Nephron (organoid): ENCODE results near the gene SF3B3.

ENCODE experiments used
- H3K27ac Mint-ChIP-seq, 3 experiments: 2 replicates each; pipeline ENCODE4 v1.8.0; 2020; ENCODE audit warnings: mixed read lengths in 3 of 3, mild to moderate bottlenecking in 2 of 3, moderate library complexity in 1 of 3
- H3K27me3 Mint-ChIP-seq: 2 replicates; pipeline ENCODE4 v1.8.0; 2021; ENCODE audit warnings: low read depth, mild to moderate bottlenecking, moderate library complexity, mixed read lengths
- H3K36me3 Mint-ChIP-seq: 2 replicates; pipeline ENCODE4 v1.8.0; 2020; ENCODE audit warnings: low read depth, mixed read lengths
- H3K4me1 Mint-ChIP-seq: 2 replicates; pipeline ENCODE4 v1.8.0; 2020; ENCODE audit warnings: mixed read lengths
- H3K4me3 Mint-ChIP-seq, 3 experiments: 2 replicates each; pipeline ENCODE4 v1.8.0; 2020; ENCODE audit warnings: mild to moderate bottlenecking in 3 of 3, mixed read lengths in 3 of 3, moderate library complexity in 2 of 3
- H3K9me3 Mint-ChIP-seq: 2 replicates; pipeline ENCODE4 v1.8.0; 2020; ENCODE audit warnings: mixed read lengths
- TF ChIP-seq, protein P1 (sequence below), 3 experiments: fragments of 200-600 bp; sonication (generic); IDR thresholded peaks; one replicate each; pipeline ENCODE4 v1.5.0; 2021; ENCODE audit warnings: antibody characterized with exemption in 3 of 3; ENCODE audit not compliant: unreplicated experiment in 3 of 3

The SF3B3 gene

DNA sequence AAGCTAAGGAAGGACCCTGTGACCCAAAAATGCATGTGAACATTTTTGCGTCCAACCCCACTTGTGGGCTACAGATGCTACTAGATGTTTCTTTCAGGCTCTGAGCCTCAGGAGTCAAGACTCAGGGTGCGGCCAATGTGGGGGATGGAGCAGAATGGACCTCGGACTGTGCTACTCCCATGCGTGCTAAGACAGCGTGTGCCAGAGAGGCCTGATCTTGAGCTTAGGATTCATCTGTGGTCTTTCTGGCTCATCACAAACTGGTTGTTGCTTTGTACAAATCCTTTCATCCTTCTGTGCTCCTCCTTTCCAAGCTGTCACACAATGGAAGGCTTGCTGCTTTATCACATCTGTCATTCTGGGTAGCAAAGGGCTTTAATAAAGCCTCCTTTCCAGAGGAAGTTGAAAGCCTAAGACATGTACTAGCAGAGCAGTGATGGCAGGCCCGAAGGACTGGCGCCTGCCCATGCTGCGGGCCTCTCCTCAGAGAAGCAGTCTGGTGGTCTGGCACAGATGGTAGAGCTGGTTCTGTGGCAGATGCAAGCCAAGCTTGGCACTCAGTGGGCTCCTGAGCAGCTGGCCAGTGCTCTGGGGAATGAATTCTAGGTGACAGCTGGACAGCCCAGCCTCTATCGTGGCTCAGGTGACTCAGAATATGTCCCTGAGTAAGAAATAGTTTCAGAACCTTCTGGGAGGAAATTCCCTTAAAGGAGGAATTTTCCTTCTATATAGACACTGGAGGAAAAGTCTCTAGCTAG is 28.0 kb upstream of the SF3B3 start:
- TF ChIP-seq, protein P1, sequence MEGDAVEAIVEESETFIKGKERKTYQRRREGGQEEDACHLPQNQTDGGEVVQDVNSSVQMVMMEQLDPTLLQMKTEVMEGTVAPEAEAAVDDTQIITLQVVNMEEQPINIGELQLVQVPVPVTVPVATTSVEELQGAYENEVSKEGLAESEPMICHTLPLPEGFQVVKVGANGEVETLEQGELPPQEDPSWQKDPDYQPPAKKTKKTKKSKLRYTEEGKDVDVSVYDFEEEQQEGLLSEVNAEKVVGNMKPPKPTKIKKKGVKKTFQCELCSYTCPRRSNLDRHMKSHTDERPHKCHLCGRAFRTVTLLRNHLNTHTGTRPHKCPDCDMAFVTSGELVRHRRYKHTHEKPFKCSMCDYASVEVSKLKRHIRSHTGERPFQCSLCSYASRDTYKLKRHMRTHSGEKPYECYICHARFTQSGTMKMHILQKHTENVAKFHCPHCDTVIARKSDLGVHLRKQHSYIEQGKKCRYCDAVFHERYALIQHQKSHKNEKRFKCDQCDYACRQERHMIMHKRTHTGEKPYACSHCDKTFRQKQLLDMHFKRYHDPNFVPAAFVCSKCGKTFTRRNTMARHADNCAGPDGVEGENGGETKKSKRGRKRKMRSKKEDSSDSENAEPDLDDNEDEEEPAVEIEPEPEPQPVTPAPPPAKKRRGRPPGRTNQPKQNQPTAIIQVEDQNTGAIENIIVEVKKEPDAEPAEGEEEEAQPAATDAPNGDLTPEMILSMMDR (IDR thresholded peaks at IDR 0.05; ENCODE audit: unreplicated experiment in 3 of 3) = no peak
- H3K36me3 Mint-ChIP-seq = peaks cover 35% of the 10 kb centered on the region
- no peak overlapping the region for H3K4me3 Mint-ChIP-seq
- H3K27ac Mint-ChIP-seq = no peak overlapping the region
- H3K4me1 Mint-ChIP-seq = no peaks in the 10 kb centered on the region
- no peaks in the 10 kb centered on the region for H3K9me3 Mint-ChIP-seq
- no peaks in the 10 kb centered on the region for H3K27me3 Mint-ChIP-seq

- TF ChIP-seq, protein P1 (IDR thresholded peaks at IDR 0.05; ENCODE audit: unreplicated experiment in 3 of 3) = no peak
- Mint-ChIP-seq H3K9me3 (no peaks in the 10 kb centered on the region), H3K4me3 (no peak overlapping the region), H3K4me1 (no peaks in the 10 kb centered on the region), H3K27ac (no peak overlapping the region), H3K27me3 (no peaks in the 10 kb centered on the region), H3K36me3 (peaks cover 41% of the 10 kb centered on the region)
Observed at GRCh38 chr16:70496513-70496912, 27.1 kb upstream of the SF3B3 start.

DNA sequence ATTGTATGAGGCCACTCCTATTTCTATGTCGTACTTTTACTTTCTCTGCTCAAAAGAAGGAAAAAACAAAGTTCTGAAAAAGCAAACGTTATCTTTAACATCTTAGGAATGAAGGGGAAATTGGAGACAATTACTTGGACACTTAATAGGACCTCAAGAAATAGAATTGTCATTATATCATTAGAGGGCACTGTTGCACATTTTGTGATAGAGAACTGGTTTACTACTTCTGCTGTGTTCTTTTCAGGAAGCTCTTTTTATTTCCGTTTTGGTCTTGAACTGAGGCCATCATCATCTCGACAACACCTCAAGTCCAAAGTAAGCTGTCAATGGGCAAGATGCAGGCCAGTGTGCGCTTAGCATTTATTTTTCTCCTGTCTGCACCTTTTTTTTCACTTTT is 14.9 kb upstream of the SF3B3 start:
- TF ChIP-seq, protein P1 (IDR thresholded peaks at IDR 0.05; ENCODE audit: unreplicated experiment in 3 of 3) = no peak
- Mint-ChIP-seq H3K27ac (no peak overlapping the region), H3K4me3 (no peak overlapping the region), H3K36me3 (peaks cover 47% of the 10 kb centered on the region), H3K4me1 (no peaks in the 10 kb centered on the region), H3K27me3 (no peaks in the 10 kb centered on the region), H3K9me3 (no peaks in the 10 kb centered on the region)

- H3K27ac Mint-ChIP-seq = no peak overlapping the region
- H3K36me3 Mint-ChIP-seq = peaks cover 47% of the 10 kb centered on the region
- TF ChIP-seq, protein P1 (IDR thresholded peaks at IDR 0.05; ENCODE audit: unreplicated experiment in 3 of 3) = no peak
- no peaks in the 10 kb centered on the region for H3K4me1 Mint-ChIP-seq
- H3K9me3 Mint-ChIP-seq = no peaks in the 10 kb centered on the region
- H3K4me3 Mint-ChIP-seq = no peak overlapping the region
- H3K27me3 Mint-ChIP-seq = no peaks in the 10 kb centered on the region
Observed at GRCh38 chr16:70510216-70510615, 13.4 kb upstream of the SF3B3 start.

- no peak overlapping the region for H3K27ac Mint-ChIP-seq
Observed at GRCh38 chr16:70511833-70512232, 11.8 kb upstream of the SF3B3 start.

More at GRCh38 chr16:70511833-70512232, 11.8 kb upstream of the SF3B3 start:
- H3K27me3 Mint-ChIP-seq = no peaks in the 10 kb centered on the region
- TF ChIP-seq, protein P1 (IDR thresholded peaks at IDR 0.05; ENCODE audit: unreplicated experiment in 3 of 3) = no peak
- no peaks in the 10 kb centered on the region for H3K9me3 Mint-ChIP-seq
- H3K36me3 Mint-ChIP-seq = peaks cover 54% of the 10 kb centered on the region
- H3K4me1 Mint-ChIP-seq = no peaks in the 10 kb centered on the region
- H3K4me3 Mint-ChIP-seq = no peak overlapping the region
